K562 (cell line): ENCODE results near the gene EPHB1. TPM values are rescaled to one million over a fixed set of nuclear protein-coding genes. Genes with fewer than 3 reads are reported as not detected.

Source experiments
- CCAR2 ChIP-seq: fragments of 200-400 bp; formaldehyde crosslinking; IDR thresholded peaks from 2 replicates; pipeline ENCODE4 v1.6.1; 2017; ENCODE audit warnings: mild to moderate bottlenecking, low read depth, low read length
- CGGBP1 ChIP-seq: fragments of 250-450 bp; sonication (Bioruptor Pico); IDR thresholded peaks from 2 replicates; pipeline ENCODE4 v1.9.0; 2021; ENCODE audit warnings: mild to moderate bottlenecking
- STAT6 ChIP-seq: sonication (generic); formaldehyde crosslinking; IDR thresholded peaks from 2 replicates; pipeline ENCODE4 v1.8.1; 2023; ENCODE audit warnings: mild to moderate bottlenecking, missing genetic modification reagents
- ZNF175 ChIP-seq: fragments of 200-800 bp; sonication (Bioruptor generic); IDR thresholded peaks from 2 replicates; pipeline ENCODE4 v1.6.1; 2016; ENCODE audit warnings: low read depth, mild to moderate bottlenecking, missing genetic modification characterization, missing compliant biosample characterization
- ZNF586 ChIP-seq: fragments of 450-650 bp; formaldehyde crosslinking; conservative IDR thresholded peaks from 2 replicates; pipeline ENCODE4 v1.4.0; 2020; ENCODE audit warnings: mild to moderate bottlenecking, moderate library complexity
- polyA plus RNA-seq, 8 experiments: library from polyadenylated mRNA; depleted of rRNA in 4 of 8; stranded (reverse) in 5 of 8; unstranded in 3 of 8; fragments of >200 nt; fragmentation: Nextera tagmentation in 2 of 8; fragmentation: Illumina TruSeq in 1 of 8; extraction: Ambion mirVana in 2 of 8; extraction: Trizol in 1 of 8; gene quantifications; 2 replicates each; pipeline versions ENCODE4 v1.2.1 to v1.2.3, GENCODE V29; 2011 to 2014; ENCODE audit warnings: inconsistent platforms in 1 of 8, missing spikeins in 1 of 8
- total RNA-seq, 7 experiments: library from RNA; depleted of rRNA in 6 of 7; stranded (reverse); fragments of >200 nt in 6 of 7; fragmentation: Illumina TruSeq in 2 of 7; extraction: Trizol in 2 of 7; gene quantifications; 2 replicates each; pipeline versions ENCODE4 v1.2.1 to v1.2.3, GENCODE V29; 2011 to 2021; ENCODE audit warnings: low replicate concordance in 1 of 7
- TF ChIP-seq, protein P1 (sequence below): fragments of 450-650 bp; IDR thresholded peaks from 2 replicates; pipeline ENCODE4 v1.6.1; 2016; ENCODE audit warnings: mild to moderate bottlenecking, moderate library complexity

The EPHB1 gene
- total and polyA plus RNA-seq, 9 of the 15 experiments (the other 6 are each of a cell fraction or from before 2014, with no cell fraction given) = 0.29 TPM; not detected in 8

GRCh38 chr3:135157045-135157740 lies 362.1 kb downstream of the EPHB1 start (continued):
- TF ChIP-seq, protein P1, sequence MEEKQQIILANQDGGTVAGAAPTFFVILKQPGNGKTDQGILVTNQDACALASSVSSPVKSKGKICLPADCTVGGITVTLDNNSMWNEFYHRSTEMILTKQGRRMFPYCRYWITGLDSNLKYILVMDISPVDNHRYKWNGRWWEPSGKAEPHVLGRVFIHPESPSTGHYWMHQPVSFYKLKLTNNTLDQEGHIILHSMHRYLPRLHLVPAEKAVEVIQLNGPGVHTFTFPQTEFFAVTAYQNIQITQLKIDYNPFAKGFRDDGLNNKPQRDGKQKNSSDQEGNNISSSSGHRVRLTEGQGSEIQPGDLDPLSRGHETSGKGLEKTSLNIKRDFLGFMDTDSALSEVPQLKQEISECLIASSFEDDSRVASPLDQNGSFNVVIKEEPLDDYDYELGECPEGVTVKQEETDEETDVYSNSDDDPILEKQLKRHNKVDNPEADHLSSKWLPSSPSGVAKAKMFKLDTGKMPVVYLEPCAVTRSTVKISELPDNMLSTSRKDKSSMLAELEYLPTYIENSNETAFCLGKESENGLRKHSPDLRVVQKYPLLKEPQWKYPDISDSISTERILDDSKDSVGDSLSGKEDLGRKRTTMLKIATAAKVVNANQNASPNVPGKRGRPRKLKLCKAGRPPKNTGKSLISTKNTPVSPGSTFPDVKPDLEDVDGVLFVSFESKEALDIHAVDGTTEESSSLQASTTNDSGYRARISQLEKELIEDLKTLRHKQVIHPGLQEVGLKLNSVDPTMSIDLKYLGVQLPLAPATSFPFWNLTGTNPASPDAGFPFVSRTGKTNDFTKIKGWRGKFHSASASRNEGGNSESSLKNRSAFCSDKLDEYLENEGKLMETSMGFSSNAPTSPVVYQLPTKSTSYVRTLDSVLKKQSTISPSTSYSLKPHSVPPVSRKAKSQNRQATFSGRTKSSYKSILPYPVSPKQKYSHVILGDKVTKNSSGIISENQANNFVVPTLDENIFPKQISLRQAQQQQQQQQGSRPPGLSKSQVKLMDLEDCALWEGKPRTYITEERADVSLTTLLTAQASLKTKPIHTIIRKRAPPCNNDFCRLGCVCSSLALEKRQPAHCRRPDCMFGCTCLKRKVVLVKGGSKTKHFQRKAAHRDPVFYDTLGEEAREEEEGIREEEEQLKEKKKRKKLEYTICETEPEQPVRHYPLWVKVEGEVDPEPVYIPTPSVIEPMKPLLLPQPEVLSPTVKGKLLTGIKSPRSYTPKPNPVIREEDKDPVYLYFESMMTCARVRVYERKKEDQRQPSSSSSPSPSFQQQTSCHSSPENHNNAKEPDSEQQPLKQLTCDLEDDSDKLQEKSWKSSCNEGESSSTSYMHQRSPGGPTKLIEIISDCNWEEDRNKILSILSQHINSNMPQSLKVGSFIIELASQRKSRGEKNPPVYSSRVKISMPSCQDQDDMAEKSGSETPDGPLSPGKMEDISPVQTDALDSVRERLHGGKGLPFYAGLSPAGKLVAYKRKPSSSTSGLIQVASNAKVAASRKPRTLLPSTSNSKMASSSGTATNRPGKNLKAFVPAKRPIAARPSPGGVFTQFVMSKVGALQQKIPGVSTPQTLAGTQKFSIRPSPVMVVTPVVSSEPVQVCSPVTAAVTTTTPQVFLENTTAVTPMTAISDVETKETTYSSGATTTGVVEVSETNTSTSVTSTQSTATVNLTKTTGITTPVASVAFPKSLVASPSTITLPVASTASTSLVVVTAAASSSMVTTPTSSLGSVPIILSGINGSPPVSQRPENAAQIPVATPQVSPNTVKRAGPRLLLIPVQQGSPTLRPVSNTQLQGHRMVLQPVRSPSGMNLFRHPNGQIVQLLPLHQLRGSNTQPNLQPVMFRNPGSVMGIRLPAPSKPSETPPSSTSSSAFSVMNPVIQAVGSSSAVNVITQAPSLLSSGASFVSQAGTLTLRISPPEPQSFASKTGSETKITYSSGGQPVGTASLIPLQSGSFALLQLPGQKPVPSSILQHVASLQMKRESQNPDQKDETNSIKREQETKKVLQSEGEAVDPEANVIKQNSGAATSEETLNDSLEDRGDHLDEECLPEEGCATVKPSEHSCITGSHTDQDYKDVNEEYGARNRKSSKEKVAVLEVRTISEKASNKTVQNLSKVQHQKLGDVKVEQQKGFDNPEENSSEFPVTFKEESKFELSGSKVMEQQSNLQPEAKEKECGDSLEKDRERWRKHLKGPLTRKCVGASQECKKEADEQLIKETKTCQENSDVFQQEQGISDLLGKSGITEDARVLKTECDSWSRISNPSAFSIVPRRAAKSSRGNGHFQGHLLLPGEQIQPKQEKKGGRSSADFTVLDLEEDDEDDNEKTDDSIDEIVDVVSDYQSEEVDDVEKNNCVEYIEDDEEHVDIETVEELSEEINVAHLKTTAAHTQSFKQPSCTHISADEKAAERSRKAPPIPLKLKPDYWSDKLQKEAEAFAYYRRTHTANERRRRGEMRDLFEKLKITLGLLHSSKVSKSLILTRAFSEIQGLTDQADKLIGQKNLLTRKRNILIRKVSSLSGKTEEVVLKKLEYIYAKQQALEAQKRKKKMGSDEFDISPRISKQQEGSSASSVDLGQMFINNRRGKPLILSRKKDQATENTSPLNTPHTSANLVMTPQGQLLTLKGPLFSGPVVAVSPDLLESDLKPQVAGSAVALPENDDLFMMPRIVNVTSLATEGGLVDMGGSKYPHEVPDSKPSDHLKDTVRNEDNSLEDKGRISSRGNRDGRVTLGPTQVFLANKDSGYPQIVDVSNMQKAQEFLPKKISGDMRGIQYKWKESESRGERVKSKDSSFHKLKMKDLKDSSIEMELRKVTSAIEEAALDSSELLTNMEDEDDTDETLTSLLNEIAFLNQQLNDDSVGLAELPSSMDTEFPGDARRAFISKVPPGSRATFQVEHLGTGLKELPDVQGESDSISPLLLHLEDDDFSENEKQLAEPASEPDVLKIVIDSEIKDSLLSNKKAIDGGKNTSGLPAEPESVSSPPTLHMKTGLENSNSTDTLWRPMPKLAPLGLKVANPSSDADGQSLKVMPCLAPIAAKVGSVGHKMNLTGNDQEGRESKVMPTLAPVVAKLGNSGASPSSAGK = no peak
- TF ChIP-seq CCAR2 = no peak
- TF ChIP-seq STAT6 (CRISPR knock-in tag) = no peak
- no peak for TF ChIP-seq ZNF586
- TF ChIP-seq CGGBP1 (CRISPR knock-in tag) = no peak
- TF ChIP-seq ZNF175 (CRISPR knock-in tag) = no peak
